DOHH2 (cell line): ENCODE measurements around the gene MEGF11.

Source experiments
- CTCF ChIP-seq: fragments of 200-600 bp; sonication (generic); IDR thresholded peaks from one replicate; pipeline ENCODE4 v1.5.1; 2014; ENCODE audit warnings: antibody characterized with exemption, mild to moderate bottlenecking, low read depth, low read length; ENCODE audit not compliant: poor library complexity, severe bottlenecking
- EZH2phosphoT487 ChIP-seq: fragments of 200-600 bp; sonication (generic); IDR thresholded peaks from 2 replicates; pipeline ENCODE4 v1.6.1; 2017; ENCODE audit warnings: borderline replicate concordance, mild to moderate bottlenecking, antibody characterized with exemption, low read length, moderate library complexity, mixed read lengths

- TF ChIP-seq CTCF (no peak), EZH2phosphoT487 (no peak)
These were observed 206.1 kb downstream of the MEGF11 start for GRCh38 chr15:66047321-66048024.
